ENCODE data around the gene KCNJ6. TPM values are rescaled to one million over a fixed set of nuclear protein-coding genes. Genes with fewer than 3 reads are reported as not detected.

The KCNJ6 gene
- total and polyA plus RNA-seq, 2 of the 8 experiments (the other 6 are each of a cell fraction or from before 2014, with no cell fraction given), result 0.51 to 1.2 TPM

DNA sequence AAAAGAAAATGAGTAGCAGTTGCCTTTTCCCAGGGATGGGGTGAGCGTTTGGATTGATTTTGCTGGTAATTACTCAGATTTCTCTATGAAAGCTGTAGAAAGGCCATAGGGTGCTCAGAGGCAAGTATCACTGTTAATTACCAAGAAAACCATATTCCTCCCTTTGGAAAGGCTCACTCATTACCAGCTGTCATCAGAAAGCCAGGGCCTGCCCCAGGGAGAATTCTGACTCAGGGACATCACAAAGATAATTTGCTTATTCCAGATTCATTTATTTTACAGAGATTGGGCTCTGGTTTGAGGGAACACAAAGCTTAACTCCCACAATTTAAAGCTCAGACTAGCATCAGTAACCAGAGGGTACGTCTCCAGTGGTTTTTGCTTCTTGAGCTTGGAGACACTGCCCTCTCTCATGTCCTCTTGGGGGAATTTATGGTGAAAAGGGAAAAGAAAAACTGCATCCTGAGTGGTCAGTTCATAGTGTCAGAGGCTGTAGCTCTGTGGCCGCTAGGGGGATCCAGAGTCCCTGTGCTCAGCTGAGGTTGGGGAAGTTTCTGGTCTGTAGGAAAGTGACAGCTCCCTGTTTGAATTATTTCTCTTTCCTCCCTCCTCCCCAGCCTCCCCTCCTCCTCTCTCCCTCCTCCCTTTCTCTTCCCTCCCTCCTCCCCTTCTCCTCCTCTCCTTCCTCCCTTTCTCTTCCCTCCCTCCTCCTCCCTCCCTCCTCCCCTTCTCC lies 204.3 kb downstream of the KCNJ6 start (continued):
- no peak for TF ChIP-seq NANOG (IDR thresholded peaks at IDR 0.05; ENCODE audit: insufficient read depth, low read depth, low read length, poor library complexity, severe bottlenecking)
- no peak for TF ChIP-seq SIX5 (IDR thresholded peaks at IDR 0.05; ENCODE audit: low read depth, low read length)
- TF ChIP-seq, protein P1, sequence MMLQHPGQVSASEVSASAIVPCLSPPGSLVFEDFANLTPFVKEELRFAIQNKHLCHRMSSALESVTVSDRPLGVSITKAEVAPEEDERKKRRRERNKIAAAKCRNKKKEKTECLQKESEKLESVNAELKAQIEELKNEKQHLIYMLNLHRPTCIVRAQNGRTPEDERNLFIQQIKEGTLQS (IDR thresholded peaks at IDR 0.05; ENCODE audit: insufficient read depth, low read depth, low read length), result no peak
- 0 out of 2 replicates have a peak, but pooled peaks have one; percentile 6 for TF ChIP-seq EGR1 (IDR thresholded peaks at IDR 0.05; ENCODE audit: borderline replicate concordance, low read depth, low read length)
- TF ChIP-seq RNF2 (IDR thresholded peaks at IDR 0.05; ENCODE audit: borderline replicate concordance, low read depth, low read length, missing control alignments, poor library complexity, severe bottlenecking), result no peak
- no peak for TF ChIP-seq PHF8 (conservative IDR thresholded peaks at IDR 0.05; ENCODE audit: low read depth, low read length)
- no peak for TF ChIP-seq GABPA (IDR thresholded peaks at IDR 0.05; ENCODE audit: borderline replicate concordance, insufficient read depth, low read length)
- TF ChIP-seq RAD21 (IDR thresholded peaks at IDR 0.05 in 1 of 2, conservative IDR thresholded peaks at IDR 0.05 in 1 of 2; ENCODE audit: low read depth in 2 of 2, low read length in 2 of 2), result peak; percentile 89 to 92
- no peak for TF ChIP-seq RXRA (IDR thresholded peaks at IDR 0.05; ENCODE audit: insufficient read depth, low read depth, low read length)
- no peak for TF ChIP-seq CHD2 (IDR thresholded peaks at IDR 0.05; ENCODE audit: low read length)
- TF ChIP-seq ZNF274 (IDR thresholded peaks at IDR 0.05; ENCODE audit: borderline replicate concordance, extremely low read depth, low read length), result no peak
- TF ChIP-seq, protein P2, sequence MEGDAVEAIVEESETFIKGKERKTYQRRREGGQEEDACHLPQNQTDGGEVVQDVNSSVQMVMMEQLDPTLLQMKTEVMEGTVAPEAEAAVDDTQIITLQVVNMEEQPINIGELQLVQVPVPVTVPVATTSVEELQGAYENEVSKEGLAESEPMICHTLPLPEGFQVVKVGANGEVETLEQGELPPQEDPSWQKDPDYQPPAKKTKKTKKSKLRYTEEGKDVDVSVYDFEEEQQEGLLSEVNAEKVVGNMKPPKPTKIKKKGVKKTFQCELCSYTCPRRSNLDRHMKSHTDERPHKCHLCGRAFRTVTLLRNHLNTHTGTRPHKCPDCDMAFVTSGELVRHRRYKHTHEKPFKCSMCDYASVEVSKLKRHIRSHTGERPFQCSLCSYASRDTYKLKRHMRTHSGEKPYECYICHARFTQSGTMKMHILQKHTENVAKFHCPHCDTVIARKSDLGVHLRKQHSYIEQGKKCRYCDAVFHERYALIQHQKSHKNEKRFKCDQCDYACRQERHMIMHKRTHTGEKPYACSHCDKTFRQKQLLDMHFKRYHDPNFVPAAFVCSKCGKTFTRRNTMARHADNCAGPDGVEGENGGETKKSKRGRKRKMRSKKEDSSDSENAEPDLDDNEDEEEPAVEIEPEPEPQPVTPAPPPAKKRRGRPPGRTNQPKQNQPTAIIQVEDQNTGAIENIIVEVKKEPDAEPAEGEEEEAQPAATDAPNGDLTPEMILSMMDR (IDR thresholded peaks at IDR 0.05; ENCODE audit: control extremely low read depth in 1 of 3, insufficient read depth in 1 of 3, low read depth in 1 of 3, low read length in 3 of 3), result peak; percentile 85 to 93 (median 86)
- TF ChIP-seq RBBP5 (IDR thresholded peaks at IDR 0.05; ENCODE audit: borderline replicate concordance, low read depth, low read length), result no peak
- TF ChIP-seq SP1 (IDR thresholded peaks at IDR 0.05; ENCODE audit: low read depth, low read length), result no peak
- TF ChIP-seq TEAD4 (IDR thresholded peaks at IDR 0.05; ENCODE audit: low read depth, low read length), result no peak
- TF ChIP-seq EP300 (IDR thresholded peaks at IDR 0.05; ENCODE audit: borderline replicate concordance in 1 of 2, low read depth in 2 of 2, low read length in 2 of 2), result no peak
- TF ChIP-seq RFX5 (IDR thresholded peaks at IDR 0.05; ENCODE audit: borderline replicate concordance, low read depth, low read length), result no peak
